ENCODE measurements around the gene GLCCI1.

GLCCI1 gene

DNA sequence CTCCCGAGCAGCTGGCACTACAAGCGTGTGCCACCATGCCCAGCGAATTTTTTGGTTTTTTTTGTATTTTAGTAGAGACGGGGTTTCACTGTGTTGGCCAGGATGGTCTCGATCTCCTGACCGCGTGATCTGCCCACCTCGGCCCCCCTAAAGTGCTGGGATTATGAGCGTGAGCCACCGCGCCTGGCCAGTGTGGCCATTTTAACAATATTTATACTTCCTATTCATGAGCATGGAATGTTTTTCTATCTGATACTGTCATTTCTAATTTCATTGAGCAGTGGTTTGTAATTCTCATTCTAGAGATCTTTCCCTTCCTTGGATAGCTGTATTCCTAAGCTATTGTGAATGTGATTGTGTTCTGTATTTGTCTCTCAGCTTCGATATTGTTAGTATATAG is 96.2 kb downstream of the GLCCI1 start:
- TF ChIP-seq CTCF (IDR thresholded peaks at IDR 0.05; ENCODE audit: low read depth, low read length): no peak
- no peak for TF ChIP-seq MYC (IDR thresholded peaks at IDR 0.05; ENCODE audit: low read depth, low read length)
- no peak for TF ChIP-seq POLR2A (IDR thresholded peaks at IDR 0.05; ENCODE audit: extremely low read depth, insufficient read length)
- TF ChIP-seq MAX (IDR thresholded peaks at IDR 0.05; ENCODE audit: low read depth, low read length): no peak
- DNase-seq (ENCODE audit: low read depth): no peak
- no peak overlapping the region for H3K4me3 ChIP-seq (ENCODE audit: low read depth, low read length)

DNA sequence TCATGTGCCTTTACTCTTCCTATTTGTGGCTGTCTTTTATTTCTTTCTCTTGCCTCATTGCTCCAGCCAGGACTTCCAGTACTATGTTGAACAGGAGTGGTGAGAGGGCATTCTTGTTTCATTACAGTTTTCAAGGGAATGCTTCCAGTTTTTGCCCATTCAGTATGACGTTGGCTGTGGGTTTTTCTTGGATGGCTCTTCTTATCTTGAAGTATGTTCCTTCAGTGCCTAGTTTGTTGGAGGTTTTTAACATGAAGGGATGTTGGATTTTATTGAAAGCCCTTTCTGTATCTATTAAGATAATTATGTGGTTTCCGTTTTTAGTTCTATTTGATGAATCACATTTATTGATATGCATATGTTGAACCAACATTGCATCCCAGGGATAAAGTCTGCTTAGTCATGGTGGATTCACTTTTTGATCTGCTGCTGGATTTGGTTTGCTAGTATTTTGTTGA is 96.8 kb downstream of the GLCCI1 start:
- H3K4me3 ChIP-seq (ENCODE audit: low read depth, low read length): no peak overlapping the region
- no peak for DNase-seq (ENCODE audit: low read depth)
- TF ChIP-seq POLR2A (IDR thresholded peaks at IDR 0.05; ENCODE audit: extremely low read depth, insufficient read length) (no peak), MYC (IDR thresholded peaks at IDR 0.05; ENCODE audit: low read depth, low read length) (no peak), MAX (IDR thresholded peaks at IDR 0.05; ENCODE audit: low read depth, low read length) (no peak), CTCF (IDR thresholded peaks at IDR 0.05; ENCODE audit: low read depth, low read length) (no peak)

DNA sequence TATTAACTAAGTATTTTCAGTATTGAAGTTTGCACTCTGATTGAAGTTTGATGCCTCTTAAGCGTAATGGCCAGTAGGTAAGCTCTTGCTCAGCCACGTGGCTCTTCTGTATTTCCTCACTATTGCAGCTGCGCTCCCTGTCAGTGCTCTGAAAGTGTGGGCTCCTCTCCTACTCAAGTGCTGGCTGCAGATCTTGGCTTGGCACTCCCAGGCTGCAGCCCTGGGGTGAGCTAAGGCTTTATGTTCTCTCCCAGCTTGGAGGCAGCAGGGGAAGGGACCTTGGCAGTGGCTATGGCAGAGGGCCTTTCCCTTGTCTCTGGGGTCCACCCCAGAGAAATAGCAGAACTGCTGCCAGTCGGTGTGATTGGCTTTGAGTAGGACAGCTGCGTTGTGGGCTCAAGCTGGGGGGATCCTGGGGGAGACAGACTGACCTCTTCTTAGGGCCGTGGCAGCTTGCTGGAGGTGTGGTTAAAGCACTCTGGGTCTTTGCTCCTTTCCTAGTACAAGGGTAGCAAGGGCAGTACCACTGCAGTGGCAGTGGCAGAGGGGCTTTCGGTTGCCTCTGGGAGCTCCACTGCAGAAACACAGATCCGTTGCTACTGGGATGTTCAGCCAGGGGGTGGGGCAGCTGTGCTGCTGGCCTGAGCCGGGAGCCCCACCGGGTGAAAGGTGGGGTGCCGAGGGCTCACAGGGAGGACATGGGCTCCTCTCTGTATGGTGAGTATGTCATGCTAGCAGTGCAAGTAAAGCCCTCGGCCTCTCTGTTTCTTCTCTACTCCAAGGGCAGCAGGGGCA is 100.5 kb downstream of the GLCCI1 start:
- no peak overlapping the region for H3K4me3 ChIP-seq (ENCODE audit: low read depth, low read length)
- no peak for DNase-seq (ENCODE audit: low read depth)
- TF ChIP-seq CTCF (IDR thresholded peaks at IDR 0.05; ENCODE audit: low read depth, low read length): no peak
- no peak for TF ChIP-seq MAX (IDR thresholded peaks at IDR 0.05; ENCODE audit: low read depth, low read length)
- no peak for TF ChIP-seq POLR2A (IDR thresholded peaks at IDR 0.05; ENCODE audit: extremely low read depth, insufficient read length)
- TF ChIP-seq MYC (IDR thresholded peaks at IDR 0.05; ENCODE audit: low read depth, low read length): no peak

GRCh38 chr7:8070451-8071180 is 102.0 kb downstream of the GLCCI1 start:
- H3K4me3 ChIP-seq (ENCODE audit: low read depth, low read length): no peak overlapping the region
- no peak for DNase-seq (ENCODE audit: low read depth)
- TF ChIP-seq CTCF (IDR thresholded peaks at IDR 0.05; ENCODE audit: low read depth, low read length): no peak

- no peak for DNase-seq (ENCODE audit: low read depth)
- TF ChIP-seq CTCF (IDR thresholded peaks at IDR 0.05; ENCODE audit: low read depth, low read length) (no peak), MAX (IDR thresholded peaks at IDR 0.05; ENCODE audit: low read depth, low read length) (no peak), MYC (IDR thresholded peaks at IDR 0.05; ENCODE audit: low read depth, low read length) (no peak), POLR2A (IDR thresholded peaks at IDR 0.05; ENCODE audit: extremely low read depth, insufficient read length) (no peak)
Measured at GRCh38 chr7:8078418-8078817, 109.8 kb downstream of the GLCCI1 start.

More at GRCh38 chr7:8078418-8078817, 109.8 kb downstream of the GLCCI1 start:
- H3K4me3 ChIP-seq (ENCODE audit: low read depth, low read length): no peak overlapping the region
